AML-193 (cell line): Measurements from ENCODE around the gene ACSS3.

Experiments
- DNase-seq, 2 experiments: peaks; one replicate each; lab custom pipeline; 2025; lab: John Stamatoyannopoulos, UW

Gene ACSS3

DNA sequence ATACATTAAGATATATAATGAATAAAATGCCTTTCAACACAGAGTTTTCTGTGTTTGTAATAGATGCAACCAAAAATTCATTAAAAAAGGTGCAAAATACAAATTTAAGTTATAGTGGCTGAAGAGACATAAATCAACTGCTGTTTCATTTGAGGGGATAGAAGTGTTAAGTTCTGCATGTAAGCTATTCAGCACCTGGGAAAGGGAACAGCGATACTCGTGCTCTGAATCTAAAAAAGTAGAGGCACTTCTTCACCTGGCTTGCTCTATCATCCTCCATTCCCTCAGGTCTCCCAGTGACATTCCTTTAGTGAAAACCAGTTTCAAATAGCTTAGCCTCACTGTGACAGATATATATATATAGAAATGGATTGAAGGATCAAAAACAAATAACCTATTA is 222.6 kb downstream of the ACSS3 start:
- DNase-seq = no peak

DNA sequence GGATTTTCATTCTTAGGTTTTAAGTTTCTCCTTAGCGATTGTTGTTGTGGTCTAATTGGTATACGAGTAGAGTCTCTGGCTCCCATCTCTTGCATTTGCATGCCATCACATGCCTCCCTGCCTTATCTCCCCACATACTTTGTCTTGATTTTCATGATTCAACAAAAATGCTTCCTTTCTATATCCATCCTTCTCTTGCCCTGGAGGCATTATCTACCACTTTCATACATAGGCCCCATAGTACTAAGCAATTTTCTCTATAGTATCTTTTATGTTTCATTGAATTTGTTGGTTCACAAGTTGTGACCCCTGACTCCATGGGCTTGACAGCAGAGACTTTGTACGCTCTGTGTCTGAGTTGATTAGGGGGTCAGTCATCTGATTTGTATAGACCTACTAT is 226.1 kb downstream of the ACSS3 start:
- no peak for DNase-seq
